Measurements from ENCODE around the gene RAP1GAP2.
A peak's percentile ranks its signal among the peaks of the same experiment; 100 is the strongest.

Gene RAP1GAP2

DNA sequence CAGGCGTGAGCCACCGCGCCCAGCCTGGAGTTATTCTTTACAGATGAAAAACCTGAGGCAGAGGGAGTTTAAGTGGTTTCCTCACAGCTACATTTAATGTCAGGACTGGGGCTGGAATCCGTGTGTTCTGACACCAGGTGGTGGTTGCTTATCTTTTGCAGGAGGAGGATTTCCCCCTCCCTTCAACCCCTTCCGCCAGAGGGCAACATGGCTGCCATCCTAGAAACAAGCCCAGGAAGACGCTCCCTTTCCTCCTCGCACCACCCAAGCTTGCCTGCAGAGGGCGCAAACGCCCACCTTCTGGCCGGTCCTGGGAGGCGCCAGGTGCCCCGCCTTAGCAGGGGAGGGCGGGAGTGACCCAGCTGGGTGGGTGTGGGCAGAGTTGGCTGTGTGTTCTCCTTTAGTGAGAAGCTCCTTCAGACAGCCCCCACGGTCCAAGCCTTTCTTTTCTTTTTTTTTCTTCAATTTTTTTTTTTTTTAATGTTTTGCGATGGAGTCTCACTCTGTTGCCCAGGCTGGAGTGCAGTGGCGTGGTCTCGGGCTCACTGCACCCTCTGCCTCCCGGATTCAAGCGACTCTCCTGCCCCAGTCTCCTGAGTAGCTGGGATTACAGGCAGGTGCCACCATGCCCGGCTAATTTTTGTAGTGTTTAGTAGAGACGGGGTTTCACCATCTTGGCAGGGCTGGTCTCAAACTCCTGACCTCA, 9.9 kb upstream of the RAP1GAP2 start:
- DNase-seq: peak; percentile 40

DNA sequence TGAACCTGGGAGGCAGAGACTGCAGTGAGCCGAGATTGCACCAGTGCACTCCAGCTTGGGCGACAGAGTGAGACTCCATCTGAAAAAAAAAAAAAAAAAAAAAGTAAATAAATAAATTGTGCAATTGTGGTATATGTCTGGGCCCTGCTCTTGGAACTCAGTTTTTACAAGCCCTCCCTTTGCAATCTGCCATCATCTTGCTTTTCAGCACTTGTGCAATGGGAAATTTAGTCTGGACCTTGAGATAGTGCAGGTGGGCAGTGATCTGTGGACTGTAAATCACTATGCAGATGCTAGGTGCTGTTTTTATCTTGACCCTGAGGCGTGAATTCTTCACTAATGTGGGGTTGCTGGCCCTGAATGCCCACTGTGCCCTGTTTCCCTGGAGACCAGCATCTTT, 6.5 kb upstream of the RAP1GAP2 start:
- DNase-seq: no peak

DNA sequence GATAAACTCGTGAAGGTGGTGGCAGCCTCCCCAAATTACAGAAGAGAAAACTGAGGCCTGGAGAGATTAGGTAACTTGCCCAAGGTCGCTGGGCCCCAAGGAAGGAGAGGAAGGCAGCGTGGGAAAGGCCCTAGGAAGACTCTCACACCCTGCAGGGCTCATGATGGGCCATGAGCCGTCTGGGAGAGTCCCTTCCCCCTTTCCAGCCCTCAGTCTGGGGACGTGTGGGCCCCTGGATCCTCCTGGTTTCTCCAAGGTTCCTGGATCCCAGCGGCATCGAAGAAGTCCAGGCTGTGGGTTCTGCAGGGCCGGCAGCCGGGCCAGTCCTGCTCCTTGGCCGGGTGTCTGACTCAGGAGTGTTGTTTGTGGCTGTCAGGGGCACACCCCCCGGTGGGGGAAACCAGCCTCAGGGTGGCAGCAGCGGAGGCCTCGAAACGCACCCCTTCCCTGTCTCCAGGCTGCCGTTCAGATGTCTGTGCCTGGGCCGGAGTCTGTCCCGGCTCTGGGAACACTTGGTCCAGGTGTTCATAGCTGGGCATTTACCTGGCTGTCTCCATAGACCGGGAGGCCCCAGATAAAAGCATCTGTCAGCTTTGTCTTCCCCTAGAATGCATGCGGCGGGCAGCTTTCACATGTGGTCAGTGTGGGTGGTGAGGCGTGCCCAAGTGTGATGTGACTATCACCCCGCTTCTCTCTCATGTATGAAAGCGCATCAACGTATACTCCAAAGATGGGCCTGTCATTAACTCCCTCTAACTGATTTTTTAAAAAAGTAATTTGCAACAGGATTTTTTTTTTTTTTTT, 3.7 kb upstream of the RAP1GAP2 start:
- no peak for DNase-seq

DNA sequence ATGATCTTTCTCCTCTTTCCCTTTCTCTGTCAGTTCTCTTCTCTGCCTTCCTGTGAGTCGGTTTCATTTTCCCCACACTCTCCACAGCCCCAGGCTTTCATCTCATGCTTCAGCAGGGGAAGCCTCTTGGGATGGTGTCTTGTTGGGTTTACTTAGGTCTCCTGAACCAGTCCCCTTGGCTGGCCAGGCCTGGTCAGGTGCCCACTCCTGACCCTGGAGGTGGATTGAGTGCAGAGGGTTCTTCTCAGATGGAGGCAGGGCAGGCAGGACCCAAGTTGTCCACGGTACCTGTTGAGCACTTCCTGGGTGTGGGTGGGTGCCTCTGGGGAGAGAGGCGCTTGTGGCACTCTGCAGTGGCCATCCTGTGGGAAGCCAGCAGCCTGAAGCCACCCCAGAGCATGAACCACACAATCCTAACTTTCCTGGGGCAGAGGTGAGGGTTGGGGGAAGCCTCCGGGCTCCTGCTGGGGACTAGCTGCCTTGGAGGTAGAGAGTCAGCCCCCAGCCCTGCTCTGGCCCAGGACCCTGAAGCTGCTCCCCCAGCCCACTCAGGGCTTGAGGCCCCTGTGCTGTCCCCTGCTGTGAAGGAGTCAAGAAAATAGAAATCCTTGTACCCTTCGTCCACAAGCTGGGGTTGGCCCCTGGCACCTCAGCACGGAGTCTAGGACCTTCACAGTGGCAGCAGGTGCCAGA, 2.0 kb upstream of the RAP1GAP2 start:
- DNase-seq: no peak

DNA sequence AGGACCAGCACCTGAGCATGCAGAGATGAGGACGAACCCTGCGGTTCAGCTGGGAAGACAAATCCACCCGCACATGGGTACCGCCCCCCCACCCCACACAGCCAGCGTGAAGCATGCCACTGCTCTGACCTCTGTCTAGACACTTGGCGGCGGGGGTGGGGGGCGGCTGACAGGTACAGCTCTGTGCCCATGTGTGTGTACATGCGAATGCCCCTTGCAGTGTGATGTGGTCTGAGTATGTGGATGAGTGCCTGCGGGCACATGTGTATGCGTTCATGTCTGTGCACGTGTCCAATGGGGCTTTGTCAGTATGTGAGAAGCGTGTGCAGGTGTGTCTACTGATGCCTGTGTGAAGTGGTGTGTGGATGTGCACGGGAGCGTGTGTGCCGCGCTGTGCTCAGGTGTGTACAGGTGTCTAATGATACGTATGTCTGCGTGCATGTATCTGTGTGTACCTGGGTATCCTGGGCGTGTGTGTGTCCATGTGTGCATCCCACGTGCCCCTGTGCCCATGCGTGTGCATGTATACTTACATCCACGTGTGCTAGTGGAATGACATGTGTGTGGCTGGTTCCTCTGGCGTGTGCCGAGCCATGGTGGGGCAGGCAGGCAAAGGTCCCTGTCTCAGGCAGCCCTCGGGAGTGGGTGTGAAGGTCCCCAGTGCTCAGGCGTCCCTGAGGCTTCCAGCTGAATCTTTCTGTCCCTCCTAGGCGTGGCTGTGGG, 636 bp upstream of the RAP1GAP2 start:
- no peak for DNase-seq

DNA sequence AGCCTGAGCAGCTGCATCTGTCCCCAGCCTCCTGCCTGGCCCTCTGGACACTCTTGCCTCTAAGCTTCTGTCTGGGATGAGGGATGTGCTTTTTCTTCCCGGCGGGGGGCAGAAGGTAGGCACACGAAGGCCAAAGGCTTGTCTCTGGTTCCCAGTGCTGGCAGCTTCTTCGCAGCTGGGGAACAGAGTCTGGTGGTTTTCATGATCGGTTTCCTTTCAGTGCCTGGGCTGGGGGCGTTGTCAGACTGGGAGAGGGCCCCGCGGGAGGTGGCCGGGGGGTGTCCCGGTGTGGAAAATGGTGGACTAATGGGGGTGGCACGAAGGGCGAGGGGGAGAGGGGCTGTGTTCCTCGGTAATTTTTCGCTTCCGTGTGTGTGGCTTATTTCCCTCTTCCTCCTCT, 988 bp downstream of the RAP1GAP2 start:
- DNase-seq: no peak

DNA sequence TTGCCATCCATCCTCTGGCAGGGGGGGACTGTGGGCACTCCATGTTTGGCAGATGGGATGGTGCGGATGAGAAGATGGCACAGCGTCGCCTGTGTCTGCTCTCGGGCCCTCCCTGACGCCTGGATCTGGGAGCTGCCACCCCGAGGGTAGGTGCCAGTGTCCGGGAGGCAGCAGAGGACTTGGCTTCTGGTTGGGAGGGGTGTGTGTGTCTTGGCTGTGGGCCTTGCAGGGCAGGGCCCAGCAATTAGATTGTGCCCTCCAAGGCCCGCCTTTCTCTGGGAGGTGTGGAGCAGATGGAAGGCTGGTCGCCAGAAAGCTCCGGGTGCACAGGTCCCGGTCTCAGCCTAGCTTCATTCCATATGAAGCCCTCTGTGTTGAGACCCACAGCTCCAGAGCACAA, 1.4 kb downstream of the RAP1GAP2 start:
- DNase-seq: no peak

DNA sequence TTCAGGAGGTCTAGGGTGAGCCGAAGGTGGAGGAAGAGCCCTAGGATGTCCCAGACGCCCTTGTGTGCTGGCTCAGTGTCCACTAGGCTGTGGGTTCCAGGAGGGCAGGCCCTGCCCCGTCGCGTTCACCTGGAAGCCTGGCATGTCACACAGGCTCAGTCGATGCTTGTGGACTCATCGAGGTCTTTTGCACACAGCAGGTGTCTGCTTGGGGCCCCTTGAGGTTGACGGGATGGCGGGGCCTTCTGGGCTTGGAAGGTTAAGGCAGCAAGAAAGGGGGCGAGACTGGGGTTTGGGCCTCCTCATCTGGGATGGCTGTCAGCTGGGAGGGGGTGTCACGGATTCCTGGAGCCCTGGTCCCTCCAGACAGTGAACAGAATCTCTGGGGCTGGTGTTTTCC, 1.9 kb downstream of the RAP1GAP2 start:
- DNase-seq: no peak

DNA sequence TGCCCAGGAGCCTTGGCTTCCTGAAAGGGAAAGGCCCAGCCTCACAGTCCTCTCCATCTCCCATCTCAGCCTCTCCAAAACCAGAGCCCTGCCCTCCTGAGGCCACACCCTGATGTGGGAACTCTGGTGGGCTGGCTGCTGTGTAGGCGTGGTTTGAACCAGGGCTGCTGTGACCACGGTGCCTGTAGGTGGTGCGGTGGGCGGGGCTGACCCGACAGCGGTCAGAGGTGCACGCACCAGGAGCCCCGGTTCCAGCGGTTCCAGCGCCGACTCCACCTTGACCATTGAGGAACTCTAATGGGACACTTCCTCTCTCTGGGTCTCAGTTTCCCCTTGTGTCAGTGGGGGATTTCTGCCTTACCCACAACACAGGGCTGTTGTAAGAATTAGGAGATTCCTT, 2.4 kb downstream of the RAP1GAP2 start:
- no peak for DNase-seq

DNA sequence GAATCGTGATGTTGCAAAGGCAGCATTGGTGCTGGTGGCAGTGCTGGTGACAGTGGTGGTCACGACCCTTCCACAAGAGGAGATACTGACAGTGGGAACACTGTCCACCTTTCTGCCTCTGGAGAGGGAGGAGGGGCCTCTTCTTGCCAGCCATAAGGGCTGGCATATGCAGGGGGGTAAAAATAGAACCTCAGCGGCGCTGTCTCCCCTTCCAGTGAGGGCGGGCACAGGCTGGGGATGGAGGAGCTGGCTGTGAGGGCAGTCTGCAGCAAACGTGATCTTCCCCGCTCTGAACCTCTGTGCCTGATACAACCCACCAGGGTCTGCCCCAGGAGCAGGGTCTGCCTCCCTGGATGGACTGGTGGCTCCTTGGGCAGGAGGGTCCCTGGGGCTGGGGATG, 3.4 kb downstream of the RAP1GAP2 start:
- no peak for DNase-seq

DNA sequence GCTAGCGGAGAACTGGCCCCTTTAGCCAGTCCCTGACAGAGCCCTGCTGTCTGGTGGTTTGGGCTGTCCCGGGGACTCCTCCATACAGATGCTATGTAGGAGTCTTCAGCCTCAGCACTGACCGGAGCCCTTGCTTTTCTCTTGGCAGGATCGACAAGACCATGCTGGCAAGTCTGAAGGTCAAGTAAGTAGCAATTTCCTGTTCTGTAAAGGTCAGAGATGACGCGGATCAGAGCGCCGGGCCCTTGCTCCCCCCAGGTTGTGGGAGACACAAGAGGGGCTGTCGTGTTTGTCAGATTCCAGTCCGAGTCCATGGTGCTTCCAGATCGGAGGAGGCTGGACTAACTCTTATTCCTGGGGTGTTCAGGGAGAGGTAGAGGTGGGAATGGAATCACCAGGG, 4.1 kb downstream of the RAP1GAP2 start:
- no peak for DNase-seq

DNA sequence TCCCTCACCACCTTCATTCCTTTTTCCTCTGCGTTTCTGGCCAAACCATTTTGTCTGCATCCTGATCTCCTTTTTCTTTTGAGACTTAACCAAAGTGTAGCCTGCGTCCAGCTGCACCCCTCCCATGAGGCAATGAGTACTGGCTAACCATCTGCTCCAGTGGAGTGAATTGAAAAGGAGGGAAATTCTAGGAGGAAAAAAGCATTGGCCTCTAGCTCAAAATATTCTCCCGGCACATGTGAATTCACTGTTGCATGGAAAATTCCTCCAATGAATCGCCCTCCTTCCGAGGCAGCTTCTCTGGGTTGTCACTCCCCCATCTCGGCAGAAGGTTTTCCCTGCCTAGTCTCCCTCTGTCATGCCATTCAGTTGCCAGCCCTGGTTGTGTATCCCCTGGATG, 5.6 kb downstream of the RAP1GAP2 start:
- no peak for DNase-seq

DNA sequence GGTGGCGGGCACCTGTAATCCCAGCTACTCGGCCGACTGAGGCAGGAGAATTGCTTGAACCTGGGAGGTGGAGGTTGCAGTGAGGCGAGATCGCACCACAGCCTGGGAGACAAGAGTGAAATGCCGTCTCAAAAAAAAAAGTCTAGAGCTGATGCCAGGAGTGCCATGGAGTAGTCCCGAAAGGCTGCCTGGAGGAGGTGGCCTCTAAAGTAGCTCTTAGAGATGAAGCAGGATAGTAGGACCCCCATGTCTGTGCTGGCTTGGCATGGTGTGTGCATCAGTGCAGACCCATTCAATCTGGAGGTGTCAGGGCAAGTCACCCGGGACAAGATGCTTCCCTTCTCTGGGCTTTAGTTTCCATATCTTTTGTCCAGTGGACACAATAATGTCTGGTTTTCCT, 6.3 kb downstream of the RAP1GAP2 start:
- no peak for DNase-seq

DNA sequence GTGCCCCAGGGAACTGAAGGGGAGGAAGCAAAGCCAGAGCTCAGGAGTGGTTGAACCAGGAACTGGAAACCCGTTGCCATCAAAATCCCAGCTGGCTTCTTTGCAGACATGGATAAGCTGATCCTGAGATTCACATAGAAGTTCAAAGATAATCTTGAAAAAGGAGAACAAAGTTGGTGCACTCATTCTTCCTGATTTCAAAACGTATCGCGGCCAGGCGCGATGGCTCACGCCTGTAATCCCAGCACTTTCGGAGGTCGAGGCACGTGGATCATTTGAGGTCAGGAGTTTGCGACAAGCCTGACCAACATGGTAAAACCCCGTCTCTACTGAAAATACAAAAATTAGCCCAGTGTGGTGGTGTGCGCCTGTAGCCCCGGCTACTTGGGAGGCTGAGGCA, 7.1 kb downstream of the RAP1GAP2 start:
- no peak for DNase-seq

DNA sequence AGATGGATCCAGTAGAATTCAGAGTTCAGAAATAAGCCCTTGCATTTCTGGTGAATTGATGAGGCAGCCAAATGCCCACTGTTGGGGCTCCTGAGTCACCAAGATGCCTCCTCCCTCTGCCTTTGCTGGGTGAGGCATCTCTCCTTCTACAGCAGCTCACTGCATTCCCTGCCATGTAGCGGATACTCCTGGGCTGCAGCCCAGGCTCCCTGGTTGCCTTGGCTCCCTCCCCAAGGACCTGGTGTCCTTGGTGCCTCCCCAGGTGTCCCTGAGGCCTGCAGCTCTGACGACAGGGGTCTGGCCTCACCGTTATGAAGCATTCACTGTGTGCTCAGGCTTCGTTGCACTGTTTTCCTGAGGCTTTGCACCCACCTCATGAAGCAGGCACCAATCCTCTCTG, 7.7 kb downstream of the RAP1GAP2 start:
- no peak for DNase-seq

DNA sequence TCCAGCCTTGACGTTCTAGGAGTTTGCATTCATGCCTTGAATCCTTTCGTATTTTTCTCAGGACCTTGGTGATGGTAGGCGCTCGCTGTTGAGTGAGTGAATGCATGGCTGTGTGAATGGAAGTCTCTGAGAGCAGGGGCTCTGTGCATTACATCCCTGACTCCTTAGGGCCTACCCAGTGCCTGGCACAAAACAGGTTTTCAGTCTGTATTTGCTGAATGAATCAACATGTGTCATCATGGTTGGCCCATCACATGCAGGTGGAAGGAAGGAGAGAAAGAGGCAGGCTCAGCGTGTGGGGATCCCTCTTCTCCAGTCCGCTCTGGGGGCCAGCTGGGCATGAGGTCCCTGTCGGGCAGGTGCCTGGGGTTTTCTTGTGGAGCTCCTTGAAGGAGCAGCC, 8.7 kb downstream of the RAP1GAP2 start:
- DNase-seq: no peak

DNA sequence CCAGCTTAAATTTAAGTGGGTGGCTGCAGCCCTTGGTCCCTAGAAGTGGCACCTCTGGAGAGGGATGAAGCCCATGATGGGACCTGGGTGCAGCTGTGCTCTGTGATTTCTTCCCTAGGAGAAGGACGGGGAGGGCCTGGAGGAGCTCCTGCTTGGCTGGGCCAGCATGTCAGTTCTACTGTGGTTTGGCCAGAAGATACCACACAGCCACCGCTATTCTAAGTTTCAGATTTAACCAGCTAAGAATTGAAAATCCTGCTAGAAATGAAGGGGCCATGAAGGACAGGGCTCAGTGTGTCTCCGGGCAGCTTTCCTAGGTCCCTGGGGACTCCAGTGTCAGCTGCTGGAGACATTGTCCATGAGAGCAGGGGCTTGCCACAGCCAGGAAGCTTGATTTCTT, 9.7 kb downstream of the RAP1GAP2 start:
- no peak for DNase-seq

DNA sequence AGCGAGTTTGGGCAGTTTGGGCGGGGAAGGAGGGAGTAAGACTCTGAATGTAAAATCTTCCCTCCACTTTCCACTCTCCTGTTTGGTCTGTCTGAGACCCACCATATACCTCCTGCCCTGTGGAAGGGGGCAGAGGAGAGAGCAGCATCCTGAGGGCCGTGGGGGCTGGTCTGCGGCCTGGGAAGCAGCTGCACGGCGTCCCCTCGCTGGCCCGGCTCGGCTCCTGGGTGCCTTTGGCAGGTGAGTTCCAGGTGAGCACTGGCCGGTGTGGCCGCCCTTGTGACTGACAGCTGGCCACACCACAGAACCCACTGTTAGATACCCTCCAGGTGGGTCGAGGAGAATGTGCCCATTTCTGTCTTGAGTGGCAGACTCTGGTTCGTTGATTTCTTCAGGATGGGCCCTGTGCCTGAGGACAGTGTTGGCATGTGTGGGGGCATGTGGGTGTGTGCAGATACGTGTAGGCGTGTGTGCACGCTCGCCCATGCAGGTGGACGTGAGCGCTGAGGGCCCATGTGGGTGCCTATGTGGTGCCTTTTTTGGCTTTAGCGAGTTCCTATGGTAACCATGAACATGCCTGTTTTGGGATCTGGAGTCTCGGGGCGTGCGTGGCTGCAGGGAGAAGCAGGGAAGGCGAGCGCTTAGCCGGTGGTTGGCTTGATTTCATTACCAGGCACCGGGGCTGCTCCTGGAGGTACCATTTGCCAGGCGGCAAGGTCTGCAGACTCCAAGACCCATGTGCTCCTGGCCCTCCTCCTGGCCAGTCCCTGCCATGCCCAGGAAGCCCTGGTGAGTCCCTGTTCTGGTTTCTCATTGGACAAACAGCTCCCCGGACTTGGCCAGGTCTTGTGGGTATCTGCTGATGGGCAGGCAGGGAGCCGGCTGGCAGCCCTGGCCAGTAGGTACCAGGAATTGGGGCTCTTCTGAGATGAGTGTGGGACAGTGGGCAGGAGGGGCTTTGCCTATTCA, 12.4 kb downstream of the RAP1GAP2 start:
- DNase-seq: no peak

DNA sequence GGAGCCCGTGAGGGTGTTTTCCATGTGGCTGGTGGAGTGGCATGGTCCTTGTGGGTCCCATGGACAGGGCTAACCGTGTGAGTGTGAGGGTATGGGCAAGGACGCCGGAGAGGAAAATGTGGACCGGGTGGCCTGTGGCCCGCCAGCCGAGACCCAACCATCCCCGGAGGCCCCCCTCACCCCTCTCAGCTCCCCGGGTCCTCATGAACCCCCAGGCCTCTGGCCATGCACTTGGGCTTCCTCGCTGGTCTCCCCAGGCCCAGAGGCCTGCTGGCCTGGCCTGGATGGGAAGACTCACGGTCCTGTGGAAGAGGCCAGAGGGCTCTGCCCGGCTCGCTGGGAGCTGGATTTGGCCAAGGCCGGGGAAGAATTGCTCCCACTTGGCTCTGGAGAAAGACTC, 13.1 kb downstream of the RAP1GAP2 start:
- no peak for DNase-seq

DNA sequence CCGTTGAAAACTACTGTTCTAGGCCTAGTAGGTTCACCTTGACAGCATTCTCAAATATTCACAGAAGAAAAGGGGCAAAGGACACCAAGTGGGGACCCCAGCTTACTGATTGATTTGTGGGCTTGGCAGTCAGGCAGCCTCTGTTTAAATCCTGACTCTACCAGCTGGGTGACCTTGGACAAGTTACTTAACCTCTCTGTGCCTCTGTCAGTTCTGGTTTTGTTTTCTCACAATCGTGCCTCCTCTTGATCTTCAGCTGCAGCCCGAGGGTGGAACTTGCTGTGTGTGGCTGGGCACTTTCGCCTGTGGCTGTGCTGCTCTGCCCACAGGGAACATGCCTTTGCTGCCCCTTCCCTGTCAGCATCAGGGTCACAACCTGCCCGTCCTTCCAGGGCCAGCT, 17.8 kb downstream of the RAP1GAP2 start:
- no peak for DNase-seq

DNA sequence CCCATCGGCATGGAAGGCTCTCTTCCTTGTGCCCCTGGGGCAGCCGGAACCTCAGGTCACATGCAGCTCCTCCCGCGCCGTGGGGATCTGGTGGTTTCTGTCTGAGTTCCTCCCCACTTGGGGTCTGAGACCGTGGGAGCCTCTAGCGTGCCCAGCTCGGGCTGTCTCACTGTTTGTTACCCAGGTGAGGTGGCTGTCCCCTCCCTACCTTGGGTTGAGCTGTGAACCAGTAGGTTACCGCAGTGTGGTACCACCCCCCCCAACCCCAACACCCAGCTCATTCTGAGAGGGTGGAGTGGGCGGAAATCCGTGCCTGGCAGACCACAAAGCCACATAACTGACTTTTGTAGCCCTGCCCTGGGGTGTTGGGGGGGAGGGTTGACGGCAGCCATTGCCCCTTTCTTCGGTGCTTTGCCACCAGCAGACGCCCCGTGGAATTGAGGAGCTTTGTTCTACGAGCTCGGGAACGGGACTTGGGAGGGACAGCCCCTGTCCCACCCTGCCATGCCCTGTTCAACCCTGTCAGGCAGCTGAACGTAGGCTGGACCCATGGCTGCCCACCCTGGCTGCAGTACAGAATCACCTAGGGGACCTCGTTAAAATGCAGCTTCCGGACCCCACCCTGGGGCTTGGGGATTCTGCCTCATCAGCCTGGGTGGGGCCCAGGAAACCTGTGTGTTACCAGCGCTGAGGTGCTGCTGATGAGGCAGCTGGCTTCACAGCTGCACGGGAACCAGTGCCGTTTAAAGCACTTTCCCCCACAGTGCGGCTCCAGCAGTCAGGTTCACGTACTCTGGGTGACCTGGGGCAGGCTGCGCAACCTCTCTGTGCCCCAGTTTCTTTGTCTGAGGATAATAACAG, 18.5 kb downstream of the RAP1GAP2 start:
- DNase-seq: no peak

All from NCI-H1436 treated with DMSO at 0.1 percent for 48 hours (cell line).